Sigmoid colon (tissue), 7 donors: ENCODE measurements around the gene BLCAP. TPM values are rescaled to one million over a fixed set of nuclear protein-coding genes. Genes with fewer than 3 reads are reported as not detected.

Experiments used
- DNase-seq: peaks from one replicate; pipeline ENCODE4 v3.0.0-alpha.2; 2019
- H3K27ac ChIP-seq, 4 donors: fragments of 200-600 bp; sonication (generic); one replicate each; pipeline ENCODE4 v1.5.1; 2016 to 2019; ENCODE audit warnings: mild to moderate bottlenecking in 1 of 4
- H3K27me3 ChIP-seq, 3 donors: fragments of 200-600 bp; sonication (generic); one replicate each; pipeline ENCODE4 v1.5.1; 2019; ENCODE audit warnings: mild to moderate bottlenecking in 1 of 3
- H3K36me3 ChIP-seq, 4 donors: fragments of 200-600 bp; sonication (generic); one replicate each; pipeline ENCODE4 v1.5.1; 2016 to 2019
- H3K4me1 ChIP-seq, 4 donors: fragments of 200-600 bp; sonication (generic); one replicate each; pipeline ENCODE4 v1.5.1; 2017 to 2019
- H3K4me3 ChIP-seq, 4 donors: fragments of 200-600 bp; sonication (generic); one replicate each; pipeline ENCODE4 v1.5.1; 2017 to 2019; ENCODE audit warnings: mild to moderate bottlenecking in 2 of 4, moderate library complexity in 1 of 4
- H3K9me3 ChIP-seq, 4 donors: fragments of 200-600 bp in 3 of 4; sonication (generic) in 3 of 4; one replicate each; pipeline versions ENCODE4 v1.5.1 to v1.6.1; 2013 to 2019
- EP300 ChIP-seq, 4 donors: sonication (generic); formaldehyde crosslinking; IDR thresholded peaks; one replicate each; pipeline ENCODE4 v1.6.1; 2017; ENCODE audit warnings: antibody characterized with exemption in 4 of 4
- POLR2A ChIP-seq, 2 donors: fragments of 450-650 bp; IDR thresholded peaks; one replicate each; pipeline ENCODE4 v1.6.1; 2016; ENCODE audit warnings: antibody characterized with exemption in 2 of 2, mild to moderate bottlenecking in 2 of 2, moderate library complexity in 2 of 2
- POLR2AphosphoS5 ChIP-seq, 4 donors: sonication (generic); formaldehyde crosslinking; IDR thresholded peaks; one replicate each; pipeline ENCODE4 v1.6.1; 2017; ENCODE audit warnings: antibody characterized with exemption in 4 of 4
- WGBS, 2 donors: extraction: QIAGEN DNeasy Blood & Tissue Kit; methylation state at CpG; one replicate each; pipeline ENCODE4 v1.1.7; 2013; 5-methylcytosine and 5-hydroxymethylcytosine counted together
- intact Hi-C: fragments of 100-400 bp; cut with DNase I; formaldehyde crosslinking; loops from one replicate; pipeline ENCODE4 v1.15.1; 2023
- polyA plus RNA-seq, 3 donors: library from polyadenylated mRNA; stranded (reverse); fragments of 200-250 nt; gene quantifications; one replicate each; pipeline ENCODE4 v1.2.3, GENCODE V29; 2013
- total RNA-seq, 4 donors: library from RNA; depleted of rRNA; stranded (reverse); fragments of >200 nt; gene quantifications; one replicate each; pipeline ENCODE4 v1.1.0, GENCODE V29; 2016
- TF ChIP-seq, protein P1 (sequence below), 4 experiments: fragments of 450-650 bp in 3 of 4; fragments of 200-600 bp in 1 of 4; IDR thresholded peaks; one replicate each; pipeline ENCODE4 v1.5.1; 2016 to 2019; ENCODE audit warnings: antibody characterized with exemption in 4 of 4, mild to moderate bottlenecking in 3 of 4, moderate library complexity in 2 of 4
- donor health status: healthy with polysubstance abuse.
- donor health status: Bipolar disorder and iron deficiency.
- donor health status: healthy.

BLCAP gene
- total and polyA plus RNA-seq, 7 donors, result 40.2 to 68.7 (median 56.5) TPM

DNA sequence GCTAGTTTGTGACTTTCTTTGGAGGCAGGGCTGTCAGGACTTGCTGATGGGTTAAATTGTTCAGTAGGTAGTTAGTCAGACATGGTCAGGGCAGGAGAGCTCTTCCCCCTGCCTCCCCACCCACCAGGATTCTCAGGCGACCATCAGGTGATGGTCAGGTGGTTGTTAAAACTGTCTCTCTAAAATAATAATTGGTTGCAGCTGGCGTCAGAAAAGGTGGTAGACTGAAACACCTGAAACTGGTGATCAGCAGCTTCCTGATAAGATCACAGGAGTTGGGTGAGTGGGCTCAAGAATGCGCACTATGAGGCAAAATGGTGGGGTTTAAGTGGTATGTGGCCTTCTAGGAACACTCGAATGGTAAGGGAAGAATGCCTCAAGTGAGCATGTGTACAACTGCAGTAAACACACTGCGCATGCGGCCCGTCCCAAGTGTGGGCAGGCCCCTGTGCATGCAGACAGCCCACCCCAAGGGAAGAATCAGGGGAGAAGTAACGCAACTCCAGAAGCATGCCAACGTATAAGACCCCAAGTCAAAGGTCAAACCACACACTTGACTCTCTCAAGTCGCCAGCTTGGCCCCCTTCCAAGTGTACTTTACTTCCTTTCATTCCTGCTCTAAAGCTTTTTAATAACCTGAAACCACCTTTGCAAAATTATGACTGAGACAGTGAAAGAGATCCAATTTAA, 7.9 kb upstream of the BLCAP start:
- WGBS, 2 donors, result 25 to 57% methylated on average over 10 of the region's 10 CpGs
- no peak overlapping the region for H3K27ac ChIP-seq
- TF ChIP-seq POLR2AphosphoS5 (IDR thresholded peaks at IDR 0.05), result no peak
- no peak for TF ChIP-seq POLR2A (IDR thresholded peaks at IDR 0.05)
- TF ChIP-seq EP300 (IDR thresholded peaks at IDR 0.05), result no peak
- TF ChIP-seq, protein P1, sequence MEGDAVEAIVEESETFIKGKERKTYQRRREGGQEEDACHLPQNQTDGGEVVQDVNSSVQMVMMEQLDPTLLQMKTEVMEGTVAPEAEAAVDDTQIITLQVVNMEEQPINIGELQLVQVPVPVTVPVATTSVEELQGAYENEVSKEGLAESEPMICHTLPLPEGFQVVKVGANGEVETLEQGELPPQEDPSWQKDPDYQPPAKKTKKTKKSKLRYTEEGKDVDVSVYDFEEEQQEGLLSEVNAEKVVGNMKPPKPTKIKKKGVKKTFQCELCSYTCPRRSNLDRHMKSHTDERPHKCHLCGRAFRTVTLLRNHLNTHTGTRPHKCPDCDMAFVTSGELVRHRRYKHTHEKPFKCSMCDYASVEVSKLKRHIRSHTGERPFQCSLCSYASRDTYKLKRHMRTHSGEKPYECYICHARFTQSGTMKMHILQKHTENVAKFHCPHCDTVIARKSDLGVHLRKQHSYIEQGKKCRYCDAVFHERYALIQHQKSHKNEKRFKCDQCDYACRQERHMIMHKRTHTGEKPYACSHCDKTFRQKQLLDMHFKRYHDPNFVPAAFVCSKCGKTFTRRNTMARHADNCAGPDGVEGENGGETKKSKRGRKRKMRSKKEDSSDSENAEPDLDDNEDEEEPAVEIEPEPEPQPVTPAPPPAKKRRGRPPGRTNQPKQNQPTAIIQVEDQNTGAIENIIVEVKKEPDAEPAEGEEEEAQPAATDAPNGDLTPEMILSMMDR (IDR thresholded peaks at IDR 0.05), result no peak

DNA sequence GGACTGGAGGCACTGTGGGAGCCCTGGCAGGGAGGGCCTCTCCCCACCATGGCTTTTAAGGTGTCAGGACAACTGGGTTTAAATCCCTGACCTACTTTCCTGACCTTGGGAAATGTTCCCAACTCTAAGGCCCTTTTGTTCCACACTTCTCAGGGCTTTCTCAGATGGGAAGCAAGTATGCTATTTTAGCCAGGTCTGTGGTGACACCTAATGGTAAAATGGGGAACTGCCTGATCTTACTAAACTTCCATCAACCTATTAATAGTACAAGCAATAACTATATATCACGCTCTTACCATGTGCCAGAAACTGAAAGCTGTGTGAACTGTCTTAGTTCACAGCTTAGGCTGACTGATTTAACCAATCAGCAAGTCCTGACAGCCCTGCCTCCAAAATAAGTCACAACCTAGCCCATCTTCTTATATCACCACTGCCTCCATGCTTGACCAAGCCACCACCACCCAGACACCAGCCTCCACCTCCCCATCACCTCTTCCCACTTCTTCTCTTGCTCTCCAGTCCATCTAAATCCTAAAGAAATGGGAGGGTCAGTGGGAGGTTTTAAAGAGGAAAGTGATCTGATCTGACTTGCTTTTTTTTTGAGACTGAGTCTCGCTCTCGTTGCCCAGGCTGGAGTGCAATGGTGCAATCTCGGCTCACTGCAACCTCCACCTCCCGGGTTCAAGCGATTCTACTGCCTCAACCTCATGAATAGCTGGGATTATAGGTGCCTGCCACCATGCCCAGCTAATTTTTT, 6.9 kb upstream of the BLCAP start:
- Histone ChIP-seq H3K27ac (peak overlapping the region in 3 of 4 donors; percentile 11 to 39 (median 27)), H3K4me3 (no peak overlapping the region), H3K4me1 (peaks cover 0 to 9% (median 7%) of the 10 kb centered on the region in 4 donors), H3K36me3 (no peaks in the 10 kb centered on the region), H3K9me3 (no peaks in the 10 kb centered on the region), H3K27me3 (no peaks in the 10 kb centered on the region)
- no peak for TF ChIP-seq POLR2A (IDR thresholded peaks at IDR 0.05)
- no peak for TF ChIP-seq EP300 (IDR thresholded peaks at IDR 0.05)
- TF ChIP-seq, protein P1 (IDR thresholded peaks at IDR 0.05), result peak; percentile 77 to 93 (median 81)
- no peak for TF ChIP-seq POLR2AphosphoS5 (IDR thresholded peaks at IDR 0.05)
- 68 to 74% methylated on average over 6 of the region's 6 CpGs for WGBS, 2 donors
- DNase-seq, result no peak
- intact Hi-C loops, result loop anchor here (1.0 to 5.0 kb wide), 2 partner anchors 265 to 332 kb away; no protein-coding TSS in a partner anchor

More for the DNA sequence above, 7.9 kb upstream of the BLCAP start:
- Histone ChIP-seq H3K9me3 (no peaks in the 10 kb centered on the region), H3K27me3 (no peaks in the 10 kb centered on the region), H3K36me3 (no peaks in the 10 kb centered on the region), H3K4me3 (no peak overlapping the region), H3K4me1 (peaks cover 0 to 9% (median 7%) of the 10 kb centered on the region in 4 donors)
- DNase-seq, result no peak
- intact Hi-C loops, result no loop called here

DNA sequence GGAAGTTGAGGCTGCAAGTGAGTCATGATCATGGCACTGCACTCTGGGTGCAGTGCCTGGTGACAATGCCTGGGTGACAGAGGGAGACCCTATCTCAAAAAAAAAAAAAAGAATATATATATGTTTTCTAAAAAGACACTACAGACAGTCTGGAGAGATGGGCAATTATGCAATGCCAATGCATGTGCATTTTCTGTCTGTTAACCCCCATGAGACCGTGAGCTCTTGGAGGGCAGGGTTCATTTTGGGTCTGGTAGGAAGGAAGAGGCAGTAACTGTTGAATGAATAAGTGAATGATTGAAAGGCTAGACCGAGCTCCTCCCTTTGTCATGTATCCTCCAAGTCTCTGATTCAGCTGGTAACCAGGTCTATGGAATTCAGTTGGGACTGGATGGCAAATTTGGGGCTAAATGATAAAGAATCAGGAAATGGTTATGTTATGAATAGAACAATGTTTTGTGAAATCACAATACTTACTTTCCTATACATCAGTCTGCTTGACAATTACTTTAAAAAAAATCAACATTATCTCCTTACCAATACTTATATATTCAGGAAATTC, 5.6 kb upstream of the BLCAP start:
- no peak overlapping the region for H3K27ac ChIP-seq
- no peak overlapping the region for H3K4me3 ChIP-seq
- no peaks in the 10 kb centered on the region for H3K36me3 ChIP-seq
- TF ChIP-seq POLR2A (IDR thresholded peaks at IDR 0.05), result no peak
- no peak for DNase-seq
- no peaks in the 10 kb centered on the region for H3K27me3 ChIP-seq
- H3K4me1 ChIP-seq, result peaks cover 0 to 16% (median 12%) of the 10 kb centered on the region in 4 donors
- intact Hi-C loops, result loop anchor here (5.0 kb wide), 1 partner anchor 331 kb away; no protein-coding TSS in a partner anchor
- no peaks in the 10 kb centered on the region for H3K9me3 ChIP-seq
- 72 to 81% methylated on average over 2 of the region's 2 CpGs for WGBS, 2 donors

DNA sequence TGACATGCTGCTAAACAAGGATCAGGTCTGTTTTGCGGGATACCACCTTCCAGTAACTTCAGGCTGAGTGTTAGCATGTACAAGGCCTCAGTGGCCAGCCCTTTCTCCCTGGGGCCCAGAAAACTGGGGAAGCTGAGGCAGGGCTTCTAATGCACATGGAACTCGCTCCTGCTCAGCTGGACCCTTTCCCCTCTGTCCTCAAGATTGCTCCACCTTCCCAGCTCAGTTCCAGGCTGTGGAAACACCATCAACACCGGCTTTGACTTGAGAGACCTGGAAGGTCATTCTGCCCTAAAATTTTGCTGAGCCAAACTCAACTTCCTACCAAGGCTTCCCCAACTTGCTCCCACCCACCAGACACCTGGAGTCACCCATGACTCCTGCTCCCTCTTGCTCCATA, 4.2 kb upstream of the BLCAP start:
- 90 to 93% methylated on average over 3 of the region's 3 CpGs for WGBS, 2 donors
- DNase-seq, result no peak

More for the DNA sequence above, 4.2 kb upstream of the BLCAP start:
- no peaks in the 10 kb centered on the region for H3K9me3 ChIP-seq
- intact Hi-C loops, result loop anchor here (5.0 kb wide), 1 partner anchor 330 kb away; no protein-coding TSS in a partner anchor
- no peaks in the 10 kb centered on the region for H3K27me3 ChIP-seq
- no peaks in the 10 kb centered on the region for H3K36me3 ChIP-seq
- no peak overlapping the region for H3K27ac ChIP-seq
- H3K4me1 ChIP-seq, result peaks cover 0 to 16% (median 13%) of the 10 kb centered on the region in 4 donors
- TF ChIP-seq EP300 (IDR thresholded peaks at IDR 0.05) (no peak), POLR2AphosphoS5 (IDR thresholded peaks at IDR 0.05) (no peak), POLR2A (IDR thresholded peaks at IDR 0.05) (no peak)
- TF ChIP-seq, protein P1 (IDR thresholded peaks at IDR 0.05), result no peak
- no peak overlapping the region for H3K4me3 ChIP-seq
